ENCODE data around the gene MACROH2A2. TPM values are rescaled to one million over a fixed set of nuclear protein-coding genes. Genes with fewer than 3 reads are reported as not detected.

Gene MACROH2A2
- total and polyA plus RNA-seq, 2 experiments from 2014 or later, result 11.6 to 16.2 TPM

GRCh38 chr10:70068925-70069324 lies 16.3 kb downstream of the MACROH2A2 start (continued):
- TF ChIP-seq ZNF114 (CRISPR knock-in tag; IDR thresholded peaks at IDR 0.05) (no peak), REST (IDR thresholded peaks at IDR 0.05; ENCODE audit: unreplicated experiment) (no peak), ZNF331 (CRISPR knock-in tag; IDR thresholded peaks at IDR 0.05; ENCODE audit: low read depth) (no peak), STAT1 (IDR thresholded peaks at IDR 0.05; ENCODE audit: unreplicated experiment) (no peak), CREB1 (CRISPR knock-in tag; IDR thresholded peaks at IDR 0.05; ENCODE audit: low read depth) (no peak), CTCF (conservative IDR thresholded peaks at IDR 0.05; ENCODE audit: low read depth in 2 of 2) (no peak)

- H3K27ac Mint-ChIP-seq, result no peak overlapping the region
- no peaks in the 10 kb centered on the region for H3K4me1 Mint-ChIP-seq
- no peak for TF ChIP-seq CTCF (conservative IDR thresholded peaks at IDR 0.05; ENCODE audit: low read depth in 2 of 2)
- no peak for TF ChIP-seq JUNB (IDR thresholded peaks at IDR 0.05; ENCODE audit: unreplicated experiment)
- no peak for TF ChIP-seq CREB1 (CRISPR knock-in tag; IDR thresholded peaks at IDR 0.05; ENCODE audit: low read depth)
- TF ChIP-seq ZNF331 (CRISPR knock-in tag; IDR thresholded peaks at IDR 0.05; ENCODE audit: low read depth), result no peak
- TF ChIP-seq ZNF462 (CRISPR knock-in tag; IDR thresholded peaks at IDR 0.05), result no peak
- no peak for TF ChIP-seq STAT1 (IDR thresholded peaks at IDR 0.05; ENCODE audit: unreplicated experiment)
- TF ChIP-seq EZH2phosphoT487 (IDR thresholded peaks at IDR 0.05; ENCODE audit: unreplicated experiment), result no peak
These were observed 16.7 kb downstream of the MACROH2A2 start for GRCh38 chr10:70069346-70069745.

More at GRCh38 chr10:70069346-70069745, 16.7 kb downstream of the MACROH2A2 start:
- H3K27me3 ChIP-seq (ENCODE audit: insufficient read depth), result no peaks in the 10 kb centered on the region
- DNase-seq (ENCODE audit: low spot score) (no peak), ATAC-seq (no peak)
- Mint-ChIP-seq H3K4me3 (no peak overlapping the region), H3K9me3 (no peaks in the 10 kb centered on the region), H3K27me3 (ENCODE audit: insufficient read depth, low read depth, poor library complexity) (no peaks in the 10 kb centered on the region), H3K36me3 (ENCODE audit: low read depth) (no peaks in the 10 kb centered on the region)
- H3K27ac ChIP-seq (ENCODE audit: low read depth), result no peak overlapping the region
- H3K9me2 ChIP-seq (ENCODE audit: insufficient read depth), result no peaks in the 10 kb centered on the region
- H4K20me1 ChIP-seq (replicated peaks; ENCODE audit: insufficient read depth), result no peaks in the 10 kb centered on the region; the same call in 1 of the 2 replicates
- H3K36me3 ChIP-seq (ENCODE audit: insufficient read depth), result no peaks in the 10 kb centered on the region
- H3K79me2 ChIP-seq (replicated peaks; ENCODE audit: insufficient read depth), result no peaks in the 10 kb centered on the region
- no peaks in the 10 kb centered on the region for H3K4me1 ChIP-seq (ENCODE audit: insufficient read depth)
- no peaks in the 10 kb centered on the region for H3F3A ChIP-seq (replicated peaks; ENCODE audit: low read depth)
- no peak overlapping the region for H3K4me2 ChIP-seq
- no peak overlapping the region for H2AFZ ChIP-seq
- no peak overlapping the region for H3K4me3 ChIP-seq

Measured in GM23338 (cell line).